Spleen (tissue), 7 donors: ENCODE results near the gene SLC38A10.

ENCODE experiments used
- CTCF ChIP-seq, 11 experiments: fragments of 200-600 bp in 7 of 11; fragments of 450-650 bp in 4 of 11; sonication (generic) in 4 of 11; IDR thresholded peaks in 8 of 11; conservative IDR thresholded peaks in 3 of 11; 1 replicate in 7 of 11; 2 replicates in 4 of 11; pipeline versions ENCODE4 v1.4.0 to v1.8.0; 2016 to 2021; ENCODE audit warnings: antibody characterized with exemption in 11 of 11, inconsistent platforms in 4 of 11, mild to moderate bottlenecking in 1 of 11
- POLR2A ChIP-seq, 3 donors: fragments of 450-650 bp; IDR thresholded peaks; one replicate each; pipeline ENCODE4 v1.5.1; 2017; ENCODE audit warnings: antibody characterized with exemption in 3 of 3, mild to moderate bottlenecking in 1 of 3
- POLR2AphosphoS5 ChIP-seq, 3 donors: sonication (generic); formaldehyde crosslinking; IDR thresholded peaks; one replicate each; pipeline ENCODE4 v1.5.1; 2017; ENCODE audit warnings: antibody characterized with exemption in 3 of 3
- donor health status: DM: no; HTN: no; CAD: no; lungs with moderate emphysema.
- donor health status: DM: no; HTN: no; CAD: no.
- donor health status: DM: no; HTN: no; CAD: no.

- TF ChIP-seq CTCF (IDR thresholded peaks at IDR 0.05 in 8 of 11, conservative IDR thresholded peaks at IDR 0.05 in 3 of 11): no peak
- no peak for TF ChIP-seq POLR2A (IDR thresholded peaks at IDR 0.05)
- no peak for TF ChIP-seq POLR2AphosphoS5 (IDR thresholded peaks at IDR 0.05)
Observed at GRCh38 chr17:81270279-81270678, 24.8 kb downstream of the SLC38A10 start.
